ENCODE results near the gene ANP32A. TPM values are rescaled to one million over a fixed set of nuclear protein-coding genes. Genes with fewer than 3 reads are reported as not detected.

The ANP32A gene
- total and polyA plus RNA-seq, 9 of the 15 experiments (the other 6 are each of a cell fraction or from before 2014, with no cell fraction given) = 13.2 to 656 (median 210) TPM

DNA sequence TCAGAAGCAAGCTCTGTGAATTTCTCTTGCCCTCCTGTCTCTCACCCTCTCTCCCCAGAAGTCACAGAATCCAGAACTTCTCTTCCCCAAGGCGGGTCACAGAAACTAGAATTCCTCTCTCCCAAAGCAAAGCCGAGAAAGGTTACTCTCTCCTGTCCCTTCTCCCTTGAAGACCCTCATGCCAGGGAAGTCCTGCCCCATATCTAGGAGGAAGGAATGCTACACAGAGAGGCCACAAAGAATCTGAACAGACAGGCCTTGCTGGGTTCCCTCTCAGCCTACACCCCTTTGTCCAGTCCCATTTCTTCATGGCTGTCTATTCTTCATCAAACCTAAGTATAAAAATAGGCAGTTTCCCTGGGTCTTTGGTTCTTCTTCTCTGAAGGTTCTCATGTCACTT is 29.8 kb downstream of the ANP32A start:
- no peak for ATAC-seq
- Histone ChIP-seq H4K20me1 (replicated peaks; ENCODE audit: control insufficient read depth, insufficient read depth, low read length) (peaks cover 50% of the 10 kb centered on the region), H2AFZ (ENCODE audit: low read depth, low read length) (no peak overlapping the region), H3K9me1 (ENCODE audit: control insufficient read depth, insufficient read depth, low read length) (no peaks in the 10 kb centered on the region), H3K4me3 (no peak overlapping the region), H3K27me3 (ENCODE audit: control insufficient read depth in 2 of 2, insufficient read depth in 2 of 2, low read length in 2 of 2) (no peaks in the 10 kb centered on the region), H3K79me2 (ENCODE audit: control insufficient read depth, insufficient read depth, low read length) (peaks cover 88% of the 10 kb centered on the region), H3K4me2 (ENCODE audit: insufficient read depth, low read length) (no peak overlapping the region), H3K36me3 (ENCODE audit: control insufficient read depth, insufficient read depth, low read length) (peaks cover 81% of the 10 kb centered on the region), H3K9me3 (replicated peaks; ENCODE audit: control insufficient read depth, insufficient read depth, low read depth, low read length) (no peaks in the 10 kb centered on the region), H3K4me1 (replicated peaks in 1 of 2; ENCODE audit: control insufficient read depth in 2 of 2, insufficient read depth in 2 of 2, low read length in 2 of 2) (peaks cover 0 to 5% of the 10 kb centered on the region in 2 experiments; a peak in 3 of 5 replicates), H3K27ac (ENCODE audit: extremely low read depth, low read depth, low read length) (no peak overlapping the region; the same call in 2 of the 3 replicates), H3K9ac (ENCODE audit: insufficient read depth in 1 of 2, low read depth in 2 of 2, low read length in 2 of 2) (no peak overlapping the region)
- BruUV-seq (replicated peaks) = no TSS peak
- no peak for FAIRE-seq
- 100% methylated on average over 2 of the region's 2 CpGs for WGBS (ENCODE audit: insufficient coverage, low coverage, missing lambda C conversion rate)
- POLR2A ChIA-PET = no interaction called here
- intact Hi-C loops (cut with micrococcal nuclease) = no loop called here
- in situ Hi-C loops (cut with MboI) = no loop called here
- no peak for DNase-seq (ENCODE audit: extremely low read depth in 1 of 4, low spot score in 3 of 4)
- CTCF ChIA-PET (ENCODE audit: low intra/inter-chr PET ratio) = no interaction called here
- TF ChIP-seq MLX (CRISPR knock-in tag; conservative IDR thresholded peaks at IDR 0.05) = no peak
- TF ChIP-seq PHF20 (IDR thresholded peaks at IDR 0.05; ENCODE audit: partially characterized antibody) = no peak
- no peak for TF ChIP-seq GATAD2B (IDR thresholded peaks at IDR 0.05; ENCODE audit: borderline replicate concordance)
- TF ChIP-seq RBM39 (optimal IDR thresholded peaks at IDR 0.05; ENCODE audit: low read depth, low read length) = no peak
- no peak for TF ChIP-seq ZFP30 (CRISPR knock-in tag; IDR thresholded peaks at IDR 0.05; ENCODE audit: borderline replicate concordance)
- TF ChIP-seq RBM22 (IDR thresholded peaks at IDR 0.05; ENCODE audit: low read depth, low read length, poor library complexity, severe bottlenecking) = no peak
- no peak for TF ChIP-seq TGIF2 (CRISPR knock-in tag; IDR thresholded peaks at IDR 0.05)
- no peak for TF ChIP-seq ZBTB5 (IDR thresholded peaks at IDR 0.05)
- TF ChIP-seq ZNF212 (CRISPR knock-in tag; IDR thresholded peaks at IDR 0.05) = no peak
- TF ChIP-seq XRCC4 (IDR thresholded peaks at IDR 0.05; ENCODE audit: extremely low read depth, insufficient read depth, insufficient read length) = no peak
- TF ChIP-seq TAF15 (IDR thresholded peaks at IDR 0.05; ENCODE audit: low read depth, low read length) = no peak
- no peak for TF ChIP-seq XRCC5 (IDR thresholded peaks at IDR 0.05; ENCODE audit: low read depth, low read length)
- TF ChIP-seq RBFOX2 (IDR thresholded peaks at IDR 0.05; ENCODE audit: low read depth, low read length) = no peak
- TF ChIP-seq, protein P1, sequence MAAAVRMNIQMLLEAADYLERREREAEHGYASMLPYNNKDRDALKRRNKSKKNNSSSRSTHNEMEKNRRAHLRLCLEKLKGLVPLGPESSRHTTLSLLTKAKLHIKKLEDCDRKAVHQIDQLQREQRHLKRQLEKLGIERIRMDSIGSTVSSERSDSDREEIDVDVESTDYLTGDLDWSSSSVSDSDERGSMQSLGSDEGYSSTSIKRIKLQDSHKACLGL (CRISPR knock-in tag; IDR thresholded peaks at IDR 0.05; ENCODE audit: borderline replicate concordance, poor library complexity, severe bottlenecking) = no peak
- no peak for TF ChIP-seq KDM2B (CRISPR knock-in tag; IDR thresholded peaks at IDR 0.05)
- no peak for TF ChIP-seq RNF2 (IDR thresholded peaks at IDR 0.05)
- TF ChIP-seq ELF2 (CRISPR knock-in tag; IDR thresholded peaks at IDR 0.05) = no peak
- no peak for TF ChIP-seq RBM15 (IDR thresholded peaks at IDR 0.05; ENCODE audit: insufficient read depth, low read length)
- TF ChIP-seq, protein P2, sequence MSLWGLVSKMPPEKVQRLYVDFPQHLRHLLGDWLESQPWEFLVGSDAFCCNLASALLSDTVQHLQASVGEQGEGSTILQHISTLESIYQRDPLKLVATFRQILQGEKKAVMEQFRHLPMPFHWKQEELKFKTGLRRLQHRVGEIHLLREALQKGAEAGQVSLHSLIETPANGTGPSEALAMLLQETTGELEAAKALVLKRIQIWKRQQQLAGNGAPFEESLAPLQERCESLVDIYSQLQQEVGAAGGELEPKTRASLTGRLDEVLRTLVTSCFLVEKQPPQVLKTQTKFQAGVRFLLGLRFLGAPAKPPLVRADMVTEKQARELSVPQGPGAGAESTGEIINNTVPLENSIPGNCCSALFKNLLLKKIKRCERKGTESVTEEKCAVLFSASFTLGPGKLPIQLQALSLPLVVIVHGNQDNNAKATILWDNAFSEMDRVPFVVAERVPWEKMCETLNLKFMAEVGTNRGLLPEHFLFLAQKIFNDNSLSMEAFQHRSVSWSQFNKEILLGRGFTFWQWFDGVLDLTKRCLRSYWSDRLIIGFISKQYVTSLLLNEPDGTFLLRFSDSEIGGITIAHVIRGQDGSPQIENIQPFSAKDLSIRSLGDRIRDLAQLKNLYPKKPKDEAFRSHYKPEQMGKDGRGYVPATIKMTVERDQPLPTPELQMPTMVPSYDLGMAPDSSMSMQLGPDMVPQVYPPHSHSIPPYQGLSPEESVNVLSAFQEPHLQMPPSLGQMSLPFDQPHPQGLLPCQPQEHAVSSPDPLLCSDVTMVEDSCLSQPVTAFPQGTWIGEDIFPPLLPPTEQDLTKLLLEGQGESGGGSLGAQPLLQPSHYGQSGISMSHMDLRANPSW (CRISPR knock-in tag; IDR thresholded peaks at IDR 0.05) = no peak

Measured in K562 (cell line).